Activated T-cell treated with anti-CD3 and anti-CD28 coated beads for 24 hours (primary cell): ENCODE results near the gene ECI2.
"Not testable (repeated sequence)": the region's sequence is repeated elsewhere in the genome, so short reads cannot be mapped to it uniquely, and the experiment has no call there.

ENCODE experiments used
- DNase-seq: peaks from one replicate; pipeline ENCODE4 v3.0.0-alpha.2; 2020; ENCODE audit warnings: low read depth

Gene ECI2

GRCh38 chr6:4101298-4101697 is 34.1 kb downstream of the ECI2 start:
- no peak for DNase-seq

- DNase-seq = no peak
Measured at GRCh38 chr6:4100655-4101054, 34.7 kb downstream of the ECI2 start.

GRCh38 chr6:4093288-4093687 is 42.1 kb downstream of the ECI2 start:
- DNase-seq = no peak

GRCh38 chr6:4091941-4092340 is 43.4 kb downstream of the ECI2 start:
- DNase-seq = no peak

GRCh38 chr6:4090043-4090442 is 45.3 kb downstream of the ECI2 start:
- DNase-seq = not testable (repeated sequence)

- DNase-seq = no peak
Measured at GRCh38 chr6:4088704-4089103, 46.7 kb downstream of the ECI2 start.

GRCh38 chr6:4085332-4085700 is 50.1 kb downstream of the ECI2 start:
- DNase-seq = no peak

GRCh38 chr6:4084444-4085331 is 50.7 kb downstream of the ECI2 start:
- no peak for DNase-seq

- DNase-seq = no peak
Measured at GRCh38 chr6:4078691-4079471, 56.5 kb downstream of the ECI2 start, which contains the start of gene FAM217A. FAM217A (minus strand) TSS chr6:4079137; CDS start chr6:4077414, 1,723 bp downstream.

GRCh38 chr6:4074478-4075235 is 60.7 kb downstream of the ECI2 start:
- no peak for DNase-seq

- DNase-seq = no peak
Measured at GRCh38 chr6:4071330-4071729, 64.0 kb downstream of the ECI2 start.

GRCh38 chr6:4069199-4069598 is 66.2 kb downstream of the ECI2 start:
- DNase-seq = no peak

- DNase-seq = no peak
Measured at GRCh38 chr6:4067673-4068072, 67.7 kb downstream of the ECI2 start.

GRCh38 chr6:4066029-4066755 is 69.2 kb downstream of the ECI2 start:
- DNase-seq = no peak
